GM19023 (cell line): ENCODE data around the gene FDPS.

Source experiments
- ATAC-seq: cut with Tn5 transposase; IDR thresholded peaks from one replicate; pipeline ENCODE4 v1.9.1; 2021; ENCODE audit warnings: mild to moderate bottlenecking, moderate library complexity; ENCODE audit not compliant: unreplicated experiment

FDPS gene

GRCh38 chr1:155308493-155309422, at the start of gene FDPS:
TSS of gene FDPS (plus strand) at chr1:155308866. CDS start at chr1:155309790, 924 bp downstream.
- ATAC-seq, result peak; percentile 96

- ATAC-seq, result no peak
Measured at GRCh38 chr1:155260276-155260675, 48.4 kb upstream of the FDPS start.

- ATAC-seq, result no peak
Measured at GRCh38 chr1:155261493-155261851, 47.2 kb upstream of the FDPS start.

- ATAC-seq, result peak; percentile 94
Measured at GRCh38 chr1:155261852-155262673, 46.6 kb upstream of the FDPS start, which contains the start of gene SCAMP3. TSS of gene SCAMP3 (minus strand) at chr1:155262360. CDS start at chr1:155262151, 209 bp downstream.

- no peak for ATAC-seq
Measured at GRCh38 chr1:155263067-155263466, 45.6 kb upstream of the FDPS start.

GRCh38 chr1:155266553-155266952, 42.1 kb upstream of the FDPS start:
- ATAC-seq, result no peak

GRCh38 chr1:155267373-155267772, 41.3 kb upstream of the FDPS start:
- ATAC-seq, result no peak

GRCh38 chr1:155268630-155269029, 40.0 kb upstream of the FDPS start:
- ATAC-seq, result no peak

GRCh38 chr1:155269381-155269780, 39.3 kb upstream of the FDPS start:
- ATAC-seq, result no peak

- peak; percentile 40 for ATAC-seq
Measured at GRCh38 chr1:155272466-155273342, 36.0 kb upstream of the FDPS start.

GRCh38 chr1:155273343-155274245, 35.1 kb upstream of the FDPS start, which contains the start of gene CLK2:
TSS of gene CLK2 (minus strand) at chr1:155273504. CDS start at chr1:155270977, 2,527 bp downstream.
- peak; percentile 75 for ATAC-seq

- ATAC-seq, result peak; percentile 64
Measured at GRCh38 chr1:155277070-155277901, 31.4 kb upstream of the FDPS start, which contains the start of gene HCN3. TSS of gene HCN3 (plus strand) at chr1:155277463. CDS start at chr1:155277591, 128 bp downstream.

GRCh38 chr1:155277902-155278688, 30.6 kb upstream of the FDPS start:
- ATAC-seq, result no peak

GRCh38 chr1:155278689-155279160, 29.9 kb upstream of the FDPS start:
- ATAC-seq, result no peak

GRCh38 chr1:155279268-155279667, 29.4 kb upstream of the FDPS start:
- no peak for ATAC-seq

- ATAC-seq, result no peak
Measured at GRCh38 chr1:155282488-155283091, 26.1 kb upstream of the FDPS start.

GRCh38 chr1:155284476-155284875, 24.2 kb upstream of the FDPS start:
- ATAC-seq, result no peak
